GM19455 (cell line): Measurements from ENCODE around the gene FMO2.

Experiments used
- ATAC-seq: cut with Tn5 transposase; IDR thresholded peaks from one replicate; pipeline ENCODE4 v1.9.1; 2021; ENCODE audit not compliant: unreplicated experiment

The FMO2 gene

DNA sequence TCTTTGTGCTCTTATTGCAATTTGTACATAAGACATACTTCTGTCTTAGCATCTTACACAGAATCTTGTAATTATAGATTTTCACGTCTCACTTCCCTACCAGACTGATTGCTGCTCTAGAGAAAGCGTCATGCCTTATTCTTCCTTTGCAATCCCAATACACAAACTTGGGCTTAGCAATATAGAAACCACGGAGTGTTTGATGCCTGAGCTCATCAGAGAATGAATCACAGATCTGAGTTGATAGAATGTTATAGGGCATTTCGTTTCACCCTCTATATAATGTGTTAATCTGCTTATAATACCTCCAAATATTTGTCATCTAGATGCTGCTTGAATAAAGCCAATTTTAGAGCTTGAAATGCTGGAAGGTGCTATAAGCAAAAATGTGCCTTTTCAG is 69.8 kb downstream of the FMO2 start:
- ATAC-seq, result no peak

- ATAC-seq, result no peak
These were observed 72.0 kb downstream of the FMO2 start for GRCh38 chr1:171256940-171257606.

DNA sequence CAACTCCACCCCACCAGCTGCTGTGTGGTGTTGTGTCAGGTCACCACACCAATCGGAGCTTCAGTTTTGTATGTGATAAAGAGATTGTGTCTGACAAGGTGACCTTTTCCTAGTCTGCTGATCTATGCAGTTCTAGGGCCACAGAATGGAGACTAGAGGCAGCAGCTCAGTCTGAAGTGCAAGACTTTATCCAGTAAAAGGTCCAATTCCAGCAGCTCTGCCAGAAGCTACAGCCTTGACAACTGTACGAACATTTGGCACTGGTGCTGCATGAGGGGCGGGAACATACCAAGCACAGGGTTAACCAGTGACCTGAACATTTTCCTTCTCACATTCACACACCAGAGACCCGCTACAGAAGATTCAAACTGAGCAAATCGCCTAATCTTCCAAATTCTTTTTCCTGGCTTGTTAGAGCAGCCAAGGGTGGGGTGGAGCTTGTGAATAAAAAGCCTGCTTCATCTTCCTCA is 72.5 kb downstream of the FMO2 start:
- no peak for ATAC-seq

GRCh38 chr1:171258429-171258828 is 73.3 kb downstream of the FMO2 start:
- no peak for ATAC-seq

DNA sequence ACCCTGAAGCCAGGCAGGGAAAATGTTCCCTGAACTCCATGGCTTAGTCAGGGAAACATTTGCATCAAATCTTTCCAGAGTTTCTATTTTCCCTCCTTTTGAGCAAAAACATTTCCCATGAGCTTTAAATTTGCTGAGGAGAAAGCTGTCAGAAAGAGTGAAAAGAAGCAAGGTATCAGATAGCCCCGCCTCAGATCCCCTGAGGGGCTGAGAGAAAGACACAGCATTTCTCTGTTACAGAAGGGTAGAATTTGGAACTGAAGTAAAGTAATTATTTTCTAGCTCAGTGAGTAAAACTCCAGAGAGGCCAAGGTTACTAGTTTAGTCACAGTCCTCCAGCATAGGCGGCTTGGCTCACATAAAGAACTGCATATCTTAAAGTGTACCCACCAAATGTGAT is 73.8 kb downstream of the FMO2 start:
- no peak for ATAC-seq
